ENCODE results near the gene COL6A1. TPM values are rescaled to one million over a fixed set of nuclear protein-coding genes. Genes with fewer than 3 reads are reported as not detected.
A peak's percentile ranks its signal among the peaks of the same experiment; 100 is the strongest.

Gene COL6A1
- total and polyA plus RNA-seq, 2 of the 4 experiments (the other 2 are of a cell fraction), result 173 to 1,578 TPM

DNA sequence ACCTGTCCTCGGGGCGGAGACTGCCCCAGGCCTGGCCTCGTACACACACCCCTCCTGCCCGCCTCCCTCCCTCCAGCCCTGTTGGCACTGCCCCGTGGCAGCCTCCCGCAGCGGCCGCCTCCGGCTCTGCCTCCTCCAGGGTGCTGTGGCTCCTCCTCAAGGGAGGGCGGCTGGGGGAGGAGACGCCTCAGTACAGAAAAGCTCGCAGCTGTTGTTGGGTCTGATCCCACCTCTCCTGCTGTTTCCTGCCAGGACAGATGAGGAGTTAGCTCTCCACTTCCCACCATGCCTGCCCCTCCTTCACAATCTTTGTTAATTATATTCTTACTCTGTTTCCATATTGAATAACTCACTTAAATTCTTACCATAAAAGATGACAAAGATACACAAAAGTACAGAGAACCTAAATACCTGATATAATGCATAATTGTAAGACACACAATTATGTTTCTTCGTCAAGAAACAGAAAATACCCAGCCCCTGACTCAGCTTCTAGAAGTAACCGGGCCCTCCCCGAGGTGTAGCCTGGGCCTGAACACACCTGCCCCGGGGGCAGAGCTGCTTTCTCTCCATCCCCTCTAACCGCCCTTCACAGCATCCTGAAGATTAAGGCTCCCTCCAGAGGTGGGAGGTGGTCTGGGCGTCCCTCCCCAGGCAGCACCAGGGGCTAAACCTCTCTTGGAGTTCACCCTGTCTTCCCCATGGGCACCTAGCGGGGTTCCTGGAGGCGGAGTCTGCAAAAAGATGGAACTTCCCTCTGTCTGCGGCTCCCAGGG is 30.6 kb upstream of the COL6A1 start:
- H4K20me1 ChIP-seq (ENCODE audit: insufficient read depth, low read length), result no peaks in the 10 kb centered on the region
- BruUV-seq (replicated peaks), result no TSS peak
- peak; percentile 95 for ATAC-seq (ENCODE audit: low read depth)

More for the DNA sequence above, 30.6 kb upstream of the COL6A1 start:
- no peak overlapping the region for H3K27ac ChIP-seq (ENCODE audit: insufficient read depth, low read length)
- no peak overlapping the region for H3K9ac ChIP-seq (ENCODE audit: low read depth, low read length)
- no peak overlapping the region for H2BK5ac ChIP-seq (ENCODE audit: low read depth, low read length, poor library complexity, severe bottlenecking)
- TF ChIP-seq MAFK (IDR thresholded peaks at IDR 0.05; ENCODE audit: low read depth, low read length) (no peak), BHLHE40 (IDR thresholded peaks at IDR 0.05; ENCODE audit: low read depth, low read length) (no peak), CTCF (conservative IDR thresholded peaks at IDR 0.05; ENCODE audit: low read depth, low read length) (no peak), MAZ (IDR thresholded peaks at IDR 0.05; ENCODE audit: borderline replicate concordance, low read depth, low read length) (no peak), FOS (IDR thresholded peaks at IDR 0.05; ENCODE audit: low read depth, low read length) (no peak), RAD21 (IDR thresholded peaks at IDR 0.05; ENCODE audit: low read length) (no peak), RFX5 (IDR thresholded peaks at IDR 0.05; ENCODE audit: low read depth, low read length) (no peak), POLR2A (IDR thresholded peaks at IDR 0.05; ENCODE audit: low read depth, low read length) (no peak), CEBPB (IDR thresholded peaks at IDR 0.05; ENCODE audit: low read depth, low read length) (no peak), CHD1 (IDR thresholded peaks at IDR 0.05; ENCODE audit: low read depth, low read length) (no peak), RCOR1 (IDR thresholded peaks at IDR 0.05; ENCODE audit: insufficient replicate concordance, low read length) (no peak), NFE2L2 (IDR thresholded peaks at IDR 0.05; ENCODE audit: low read depth, low read length) (no peak), SMC3 (IDR thresholded peaks at IDR 0.05; ENCODE audit: low read depth, low read length) (no peak), MXI1 (IDR thresholded peaks at IDR 0.05; ENCODE audit: borderline replicate concordance, low read depth, low read length) (no peak)
- TF ChIP-seq, protein P1, sequence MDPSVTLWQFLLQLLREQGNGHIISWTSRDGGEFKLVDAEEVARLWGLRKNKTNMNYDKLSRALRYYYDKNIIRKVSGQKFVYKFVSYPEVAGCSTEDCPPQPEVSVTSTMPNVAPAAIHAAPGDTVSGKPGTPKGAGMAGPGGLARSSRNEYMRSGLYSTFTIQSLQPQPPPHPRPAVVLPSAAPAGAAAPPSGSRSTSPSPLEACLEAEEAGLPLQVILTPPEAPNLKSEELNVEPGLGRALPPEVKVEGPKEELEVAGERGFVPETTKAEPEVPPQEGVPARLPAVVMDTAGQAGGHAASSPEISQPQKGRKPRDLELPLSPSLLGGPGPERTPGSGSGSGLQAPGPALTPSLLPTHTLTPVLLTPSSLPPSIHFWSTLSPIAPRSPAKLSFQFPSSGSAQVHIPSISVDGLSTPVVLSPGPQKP (IDR thresholded peaks at IDR 0.05; ENCODE audit: borderline replicate concordance, low read depth, low read length), result no peak
- no peak overlapping the region for H4K91ac ChIP-seq (ENCODE audit: insufficient read depth, low read depth, low read length)
- H3K4ac ChIP-seq (ENCODE audit: low read depth, low read length), result peak overlapping the region; percentile 42; the same call in 1 of the 2 replicates
- peaks cover 2% of the 10 kb centered on the region; the same call in 1 of the 2 replicates for H3K27me3 ChIP-seq (ENCODE audit: control insufficient read depth, insufficient read depth, low read length)
- no peak overlapping the region for H4K8ac ChIP-seq (ENCODE audit: low read depth in 2 of 2, low read length in 2 of 2)
- in situ Hi-C loops (cut with MboI; ENCODE audit: low sequenced_read_pairs) (no loop called here), dilution Hi-C loops (cut with HindIII; ENCODE audit: low sequenced_read_pairs, unreplicated experiment) (no loop called here), intact Hi-C loops (cut with micrococcal nuclease) (no loop called here)
- no peaks in the 10 kb centered on the region for H3K9me1 ChIP-seq (ENCODE audit: insufficient read depth, low read length)
- 50% methylated on average over 9 of the region's 21 CpGs; no CpG with 5 or more reads in 1 of the 2 experiments for WGBS, 2 experiments (ENCODE audit: extremely low coverage in 2 of 2, insufficient read length in 1 of 2)
- peaks cover 5% of the 10 kb centered on the region; the same call in 1 of the 2 replicates for H3K4me1 ChIP-seq (ENCODE audit: control insufficient read depth, insufficient read depth, low read length)
- ChIA-PET POLR2A (ENCODE audit: unreplicated experiment) (no interaction called here), CTCF (interaction anchor here (0.6 kb wide), 1 partner anchor 20 kb away, joined by 3 read pairs; no protein-coding TSS in a partner anchor)
- no peak overlapping the region for H4K5ac ChIP-seq (ENCODE audit: low read depth, low read length)
- no peak overlapping the region for H3K56ac ChIP-seq (ENCODE audit: extremely low read depth, insufficient read depth, low read length)
- DNase-seq, result peak; percentile 48
- H3K36me3 ChIP-seq (ENCODE audit: control insufficient read depth, insufficient read depth, low read length), result no peaks in the 10 kb centered on the region
- peak overlapping the region; percentile 87 for H2AFZ ChIP-seq (replicated peaks; ENCODE audit: low read length, poor library complexity)
- no peaks in the 10 kb centered on the region for H3K9me3 ChIP-seq (ENCODE audit: control insufficient read depth, insufficient read depth, low read length)
- H3K23ac ChIP-seq (ENCODE audit: low read depth, low read length), result no peak overlapping the region
- H3K4me2 ChIP-seq (ENCODE audit: low read depth, low read length), result peak overlapping the region; percentile 28
- no peak overlapping the region for H2BK120ac ChIP-seq (ENCODE audit: low read depth, low read length)
- H3K14ac ChIP-seq (replicated peaks; ENCODE audit: low read depth, low read length), result peak overlapping the region; percentile 78; the same call in 1 of the 2 replicates
- no peak overlapping the region for H2BK15ac ChIP-seq (ENCODE audit: low read depth, low read length)
- no peak overlapping the region for H3K18ac ChIP-seq (ENCODE audit: low read depth, low read length)
- no peak overlapping the region for H3K4me3 ChIP-seq (ENCODE audit: insufficient read depth, low read depth, low read length)
- no peaks in the 10 kb centered on the region for H3K79me1 ChIP-seq (ENCODE audit: low read depth in 1 of 2, low read length in 2 of 2)
- H2BK20ac ChIP-seq (ENCODE audit: low read depth, low read length), result no peak overlapping the region
- no peak overlapping the region for H2AK5ac ChIP-seq (ENCODE audit: low read depth, low read length)
- H2AK9ac ChIP-seq (replicated peaks; ENCODE audit: low read depth, low read length, poor library complexity), result peak overlapping the region; percentile 61

Data from IMR-90 (cell line).